Nucleus accumbens (tissue), 56 donors: ENCODE measurements around the gene SGCD.

Experiments used
- DNase-seq, 56 donors: peaks; one replicate each; lab custom pipeline; 2025; lab: John Stamatoyannopoulos, UW

Gene SGCD

GRCh38 chr5:156682971-156683370 lies 356.0 kb downstream of the SGCD start:
- no peak for DNase-seq

- DNase-seq = no peak
Observed at GRCh38 chr5:156683509-156683908, 356.5 kb downstream of the SGCD start.

- no peak for DNase-seq
Observed at GRCh38 chr5:156684216-156684615, 357.3 kb downstream of the SGCD start.

- no peak for DNase-seq
Observed at GRCh38 chr5:156685481-156685880, 358.5 kb downstream of the SGCD start.

GRCh38 chr5:156686380-156686779 lies 359.4 kb downstream of the SGCD start:
- DNase-seq = no peak

- DNase-seq = no peak
Observed at GRCh38 chr5:156686796-156687195, 359.8 kb downstream of the SGCD start.

GRCh38 chr5:156687514-156687913 lies 360.6 kb downstream of the SGCD start:
- no peak for DNase-seq

- no peak for DNase-seq
Observed at GRCh38 chr5:156691572-156691971, 364.6 kb downstream of the SGCD start.

- no peak for DNase-seq
Observed at GRCh38 chr5:156693113-156693512, 366.1 kb downstream of the SGCD start.

- DNase-seq = no peak
Observed at GRCh38 chr5:156694598-156694997, 367.6 kb downstream of the SGCD start.

- no peak for DNase-seq
Observed at GRCh38 chr5:156695774-156696173, 368.8 kb downstream of the SGCD start.

- no peak for DNase-seq
Observed at GRCh38 chr5:156698323-156698722, 371.4 kb downstream of the SGCD start.

GRCh38 chr5:156699147-156699546 lies 372.2 kb downstream of the SGCD start:
- DNase-seq = no peak

GRCh38 chr5:156704139-156704538 lies 377.2 kb downstream of the SGCD start:
- DNase-seq = no peak

GRCh38 chr5:156706631-156707030 lies 379.7 kb downstream of the SGCD start:
- no peak for DNase-seq

- DNase-seq = no peak
Observed at GRCh38 chr5:156707750-156708149, 380.8 kb downstream of the SGCD start.

GRCh38 chr5:156715287-156715686 lies 388.3 kb downstream of the SGCD start:
- no peak for DNase-seq

GRCh38 chr5:156716591-156717380 lies 389.8 kb downstream of the SGCD start:
- no peak for DNase-seq

GRCh38 chr5:156718985-156719384 lies 392.0 kb downstream of the SGCD start:
- no peak for DNase-seq

GRCh38 chr5:156722358-156722757 lies 395.4 kb downstream of the SGCD start:
- no peak for DNase-seq

GRCh38 chr5:156735477-156735876 lies 408.5 kb downstream of the SGCD start:
- no peak for DNase-seq

GRCh38 chr5:156741516-156741915 lies 414.6 kb downstream of the SGCD start:
- no peak for DNase-seq

- no peak for DNase-seq
Observed at GRCh38 chr5:156753846-156754245, 426.9 kb downstream of the SGCD start.
